Prostate gland (tissue), 2 donors: Measurements from ENCODE around the gene ZMAT3. TPM values are rescaled to one million over a fixed set of nuclear protein-coding genes. Genes with fewer than 3 reads are reported as not detected.

Source experiments
- DNase-seq: peaks from one replicate; pipeline ENCODE4 v3.0.0-alpha.2; 2019; ENCODE audit warnings: low spot score
- H3K27ac ChIP-seq, 2 donors: fragments of 200-600 bp; sonication (generic); 2 replicates each; pipeline ENCODE4 v1.5.1; 2017 to 2019
- H3K27me3 ChIP-seq: fragments of 200-600 bp; sonication (generic); replicated peaks from 2 replicates; pipeline ENCODE4 v1.5.1; 2019; ENCODE audit not compliant: insufficient read depth
- H3K36me3 ChIP-seq, 2 donors: fragments of 200-600 bp; sonication (generic); 1 replicate in 1 of 2; 2 replicates in 1 of 2; pipeline versions ENCODE4 v1.5.1 to v1.8.1; 2017 to 2019
- H3K4me1 ChIP-seq: fragments of 200-600 bp; sonication (generic); replicated peaks from 2 replicates; pipeline ENCODE4 v1.5.1; 2019
- H3K4me3 ChIP-seq, 2 donors: fragments of 200-600 bp; sonication (generic); 2 replicates each; pipeline ENCODE4 v1.5.1; 2017 to 2019
- H3K9me3 ChIP-seq: fragments of 200-600 bp; sonication (generic); 2 replicates; pipeline ENCODE4 v1.5.1; 2017
- POLR2A ChIP-seq: fragments of 450-650 bp; IDR thresholded peaks from one replicate; pipeline ENCODE4 v1.6.1; 2016; ENCODE audit warnings: antibody characterized with exemption, mild to moderate bottlenecking
- POLR2AphosphoS5 ChIP-seq: sonication (generic); formaldehyde crosslinking; IDR thresholded peaks from one replicate; pipeline ENCODE4 v1.6.1; 2017; ENCODE audit warnings: antibody characterized with exemption
- WGBS: methylation state at CpG from one replicate; pipeline ENCODE4 v1.1.5; 2018; 5-methylcytosine and 5-hydroxymethylcytosine counted together
- intact Hi-C: fragments of 100-400 bp; cut with DNase I; formaldehyde crosslinking; loops from one replicate; pipeline ENCODE4 v1.14.2; 2022
- total RNA-seq, 2 donors: library from RNA; depleted of rRNA; stranded (reverse); fragments of >200 nt; gene quantifications; one replicate each; pipeline ENCODE4 v1.1.0, GENCODE V29; 2016
- TF ChIP-seq, protein P1 (sequence below), 4 experiments: fragments of 200-600 bp in 2 of 4; fragments of 450-650 bp in 2 of 4; sonication (generic) in 2 of 4; IDR thresholded peaks; 1 replicate in 3 of 4; 2 replicates in 1 of 4; pipeline ENCODE4 v1.5.1; 2016 to 2019; ENCODE audit warnings: antibody characterized with exemption in 4 of 4, mild to moderate bottlenecking in 2 of 4, moderate library complexity in 2 of 4

Gene ZMAT3
- total RNA-seq, 2 donors from 2014 or later: 15.1 to 21.3 TPM

DNA sequence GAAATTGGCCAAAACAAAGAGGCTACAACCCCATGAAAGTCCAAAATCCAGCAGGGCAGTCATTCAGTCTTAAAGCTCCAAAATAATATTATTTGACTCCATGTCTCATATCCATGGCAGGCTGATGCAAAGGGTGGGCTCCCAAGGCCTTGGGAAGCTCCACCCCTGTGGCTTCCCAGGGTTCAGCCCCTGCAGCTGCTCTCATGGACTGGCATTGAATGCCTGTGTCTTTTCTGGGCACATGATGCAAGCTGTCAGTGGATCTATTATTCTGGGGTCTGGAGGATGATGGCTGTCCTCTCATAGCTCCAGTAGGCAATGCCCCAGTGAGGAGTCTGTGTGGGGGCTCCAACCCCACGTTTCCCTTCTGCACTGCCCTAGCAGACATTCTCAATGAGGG lies 81.8 kb downstream of the ZMAT3 start:
- Histone ChIP-seq H3K4me1 (no peaks in the 10 kb centered on the region), H3K4me3 (no peak overlapping the region), H3K36me3 (no peaks in the 10 kb centered on the region), H3K9me3 (no peaks in the 10 kb centered on the region), H3K27me3 (no peaks in the 10 kb centered on the region), H3K27ac (no peak overlapping the region)
- 55% methylated on average over 1 of the region's 1 CpG for WGBS
- TF ChIP-seq, protein P1, sequence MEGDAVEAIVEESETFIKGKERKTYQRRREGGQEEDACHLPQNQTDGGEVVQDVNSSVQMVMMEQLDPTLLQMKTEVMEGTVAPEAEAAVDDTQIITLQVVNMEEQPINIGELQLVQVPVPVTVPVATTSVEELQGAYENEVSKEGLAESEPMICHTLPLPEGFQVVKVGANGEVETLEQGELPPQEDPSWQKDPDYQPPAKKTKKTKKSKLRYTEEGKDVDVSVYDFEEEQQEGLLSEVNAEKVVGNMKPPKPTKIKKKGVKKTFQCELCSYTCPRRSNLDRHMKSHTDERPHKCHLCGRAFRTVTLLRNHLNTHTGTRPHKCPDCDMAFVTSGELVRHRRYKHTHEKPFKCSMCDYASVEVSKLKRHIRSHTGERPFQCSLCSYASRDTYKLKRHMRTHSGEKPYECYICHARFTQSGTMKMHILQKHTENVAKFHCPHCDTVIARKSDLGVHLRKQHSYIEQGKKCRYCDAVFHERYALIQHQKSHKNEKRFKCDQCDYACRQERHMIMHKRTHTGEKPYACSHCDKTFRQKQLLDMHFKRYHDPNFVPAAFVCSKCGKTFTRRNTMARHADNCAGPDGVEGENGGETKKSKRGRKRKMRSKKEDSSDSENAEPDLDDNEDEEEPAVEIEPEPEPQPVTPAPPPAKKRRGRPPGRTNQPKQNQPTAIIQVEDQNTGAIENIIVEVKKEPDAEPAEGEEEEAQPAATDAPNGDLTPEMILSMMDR (IDR thresholded peaks at IDR 0.05): no peak
- TF ChIP-seq POLR2AphosphoS5: no peak
- intact Hi-C loops: no loop called here
- DNase-seq: no peak

DNA sequence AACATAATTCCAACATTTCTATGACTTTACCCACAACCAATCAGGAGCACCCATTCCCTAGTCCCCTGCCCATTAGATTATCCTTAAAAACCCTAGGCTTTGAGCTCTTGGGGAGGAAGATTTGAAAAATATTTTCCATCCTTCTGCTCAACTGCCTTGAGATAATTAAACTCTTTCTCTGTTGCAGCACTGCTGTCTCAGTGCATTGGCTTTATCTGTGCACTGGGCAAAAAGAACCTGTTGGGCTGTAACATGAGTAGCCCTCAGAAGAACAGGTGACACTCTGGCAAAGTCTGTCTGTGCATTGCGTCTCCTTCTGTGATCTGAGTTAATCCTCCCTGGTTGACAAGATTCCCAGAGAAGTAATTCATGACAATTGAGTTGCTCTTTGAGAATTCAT lies 83.9 kb downstream of the ZMAT3 start:
- H3K27me3 ChIP-seq: no peaks in the 10 kb centered on the region
- H3K4me1 ChIP-seq: no peaks in the 10 kb centered on the region
- DNase-seq: no peak
- intact Hi-C loops: no loop called here
- TF ChIP-seq POLR2AphosphoS5 (no peak), POLR2A (no peak)
- TF ChIP-seq, protein P1 (IDR thresholded peaks at IDR 0.05): no peak
- no peaks in the 10 kb centered on the region for H3K36me3 ChIP-seq
- H3K9me3 ChIP-seq: no peaks in the 10 kb centered on the region
- no peak overlapping the region for H3K4me3 ChIP-seq
- 86% methylated on average over 1 of the region's 1 CpG for WGBS
- H3K27ac ChIP-seq: no peak overlapping the region

DNA sequence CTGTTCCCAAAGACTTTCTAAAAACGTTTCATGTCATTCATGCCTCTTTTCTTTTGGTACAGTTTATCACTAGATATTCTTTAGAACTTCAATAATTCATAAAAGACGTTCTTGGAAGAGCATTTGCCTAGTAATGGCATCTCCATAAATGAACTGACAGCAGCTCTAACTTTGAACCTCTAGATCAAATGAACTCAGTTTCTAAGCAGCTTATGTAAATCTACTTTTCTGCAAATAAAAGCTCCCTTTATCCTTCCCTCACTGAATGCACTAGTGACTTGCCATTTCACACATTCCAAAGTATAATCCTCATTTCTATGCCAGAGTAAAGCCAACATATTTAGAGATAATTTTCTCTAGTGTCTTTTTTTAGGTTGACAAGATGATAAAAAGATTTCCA lies 85.2 kb downstream of the ZMAT3 start:
- intact Hi-C loops: no loop called here
- H3K4me3 ChIP-seq: no peak overlapping the region
- TF ChIP-seq POLR2A: no peak
- TF ChIP-seq, protein P1 (IDR thresholded peaks at IDR 0.05): no peak
- TF ChIP-seq POLR2AphosphoS5: no peak
- no peak for DNase-seq
- H3K27me3 ChIP-seq: no peaks in the 10 kb centered on the region
- H3K27ac ChIP-seq: no peak overlapping the region
- no peaks in the 10 kb centered on the region for H3K36me3 ChIP-seq
- H3K9me3 ChIP-seq: no peaks in the 10 kb centered on the region
- WGBS: 44% methylated on average over 2 of the region's 2 CpGs
- no peaks in the 10 kb centered on the region for H3K4me1 ChIP-seq

DNA sequence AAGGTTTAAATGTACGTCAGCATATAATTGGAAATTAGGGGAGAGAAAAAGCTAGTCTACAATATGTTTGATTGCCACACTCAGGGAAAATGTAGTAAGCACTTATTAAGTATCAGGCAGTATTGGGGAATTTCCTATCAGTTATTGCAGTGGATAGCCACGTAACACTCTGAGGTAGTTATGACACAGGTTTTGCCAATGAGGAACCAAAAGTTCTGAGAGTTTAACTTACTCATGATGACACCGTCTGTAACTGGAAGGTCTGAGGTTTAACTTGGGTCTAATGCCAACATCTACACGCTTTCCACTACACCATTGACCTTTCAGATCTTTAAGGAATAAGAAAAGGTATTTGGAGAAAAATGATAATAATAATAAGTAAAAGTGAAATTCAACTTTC lies 89.5 kb downstream of the ZMAT3 start:
- intact Hi-C loops: no loop called here
- DNase-seq: no peak
- no peak for TF ChIP-seq POLR2AphosphoS5
- TF ChIP-seq, protein P1 (IDR thresholded peaks at IDR 0.05): no peak
- no peak for TF ChIP-seq POLR2A
- H3K4me3 ChIP-seq: no peak overlapping the region
- no peak overlapping the region for H3K27ac ChIP-seq
- no peaks in the 10 kb centered on the region for H3K36me3 ChIP-seq
- H3K27me3 ChIP-seq: no peaks in the 10 kb centered on the region
- no peaks in the 10 kb centered on the region for H3K9me3 ChIP-seq
- WGBS: 82% methylated on average over 4 of the region's 4 CpGs
- H3K4me1 ChIP-seq: no peaks in the 10 kb centered on the region

DNA sequence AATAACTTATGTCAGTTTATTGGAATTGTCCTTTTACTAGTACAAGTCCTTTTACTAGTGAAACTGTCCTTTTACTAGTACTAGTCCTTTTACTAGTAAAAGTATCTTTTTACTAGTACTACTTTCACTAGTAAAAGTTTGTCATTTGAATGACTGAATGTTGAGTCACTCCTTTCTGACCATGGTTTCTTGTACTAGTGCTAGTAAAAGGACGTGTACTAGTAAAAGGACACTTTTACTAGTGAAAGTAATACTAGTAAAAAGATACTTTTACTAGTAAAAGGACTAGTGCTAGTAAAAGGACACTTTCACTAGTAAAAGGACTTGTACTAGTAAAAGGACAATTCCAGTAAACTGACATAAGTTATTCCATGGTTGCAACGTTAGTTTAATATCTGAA lies 96.3 kb downstream of the ZMAT3 start:
- Histone ChIP-seq H3K36me3 (no peaks in the 10 kb centered on the region), H3K4me1 (no peaks in the 10 kb centered on the region), H3K27me3 (no peaks in the 10 kb centered on the region), H3K9me3 (no peaks in the 10 kb centered on the region), H3K4me3 (no peak overlapping the region), H3K27ac (no peak overlapping the region)
- no peak for DNase-seq
- 40% methylated on average over 2 of the region's 2 CpGs for WGBS
- no peak for TF ChIP-seq POLR2AphosphoS5
- no peak for TF ChIP-seq POLR2A
- intact Hi-C loops: no loop called here
